AG10803 (cell line): Measurements from ENCODE around the gene IRF2.

Experiments used
- DNase-seq: peaks from one replicate; pipeline ENCODE4 v3.0.0; 2010; ENCODE audit warnings: low read depth
- H3K4me3 ChIP-seq: 2 replicates; pipeline ENCODE4 v1.5.1; 2011; ENCODE audit warnings: mild to moderate bottlenecking, low read length, control low read depth
- CTCF ChIP-seq: conservative IDR thresholded peaks from 2 replicates; pipeline ENCODE4 v1.5.1; 2011; ENCODE audit warnings: mild to moderate bottlenecking, low read length, control low read depth, inconsistent platforms

The IRF2 gene

GRCh38 chr4:184450743-184451535 lies 23.4 kb downstream of the IRF2 start:
- peak; percentile 31 for DNase-seq
- no peak overlapping the region for H3K4me3 ChIP-seq
- no peak for TF ChIP-seq CTCF

- TF ChIP-seq CTCF, result no peak
- peak overlapping the region; percentile 2; the same call in 1 of the 2 replicates for H3K4me3 ChIP-seq
- DNase-seq, result peak; percentile 81
Measured at GRCh38 chr4:184450045-184450444, 24.3 kb downstream of the IRF2 start.

- TF ChIP-seq CTCF, result no peak
- peak; percentile 63 for DNase-seq
- H3K4me3 ChIP-seq, result peak overlapping the region; percentile 59
Measured at GRCh38 chr4:184448821-184449220, 25.5 kb downstream of the IRF2 start.

GRCh38 chr4:184448141-184448540 lies 26.2 kb downstream of the IRF2 start:
- no peak overlapping the region for H3K4me3 ChIP-seq
- DNase-seq, result no peak
- TF ChIP-seq CTCF, result no peak

- TF ChIP-seq CTCF, result no peak
- H3K4me3 ChIP-seq, result no peak overlapping the region
- DNase-seq, result no peak
Measured at GRCh38 chr4:184447664-184448063, 26.7 kb downstream of the IRF2 start.

- DNase-seq, result no peak
- no peak overlapping the region for H3K4me3 ChIP-seq
- TF ChIP-seq CTCF, result no peak
Measured at GRCh38 chr4:184446132-184446658, 28.2 kb downstream of the IRF2 start.

- no peak for DNase-seq
- H3K4me3 ChIP-seq, result no peak overlapping the region
- TF ChIP-seq CTCF, result no peak
Measured at GRCh38 chr4:184444953-184445309, 29.4 kb downstream of the IRF2 start.
